ENCODE measurements around the gene SNAP29. TPM values are rescaled to one million over a fixed set of nuclear protein-coding genes. Genes with fewer than 3 reads are reported as not detected.
"Not testable (repeated sequence)": the region's sequence is repeated elsewhere in the genome, so short reads cannot be mapped to it uniquely, and the experiment has no call there.

Gene SNAP29
- total RNA-seq, 1 experiment from 2014 or later = 14.9 TPM

DNA sequence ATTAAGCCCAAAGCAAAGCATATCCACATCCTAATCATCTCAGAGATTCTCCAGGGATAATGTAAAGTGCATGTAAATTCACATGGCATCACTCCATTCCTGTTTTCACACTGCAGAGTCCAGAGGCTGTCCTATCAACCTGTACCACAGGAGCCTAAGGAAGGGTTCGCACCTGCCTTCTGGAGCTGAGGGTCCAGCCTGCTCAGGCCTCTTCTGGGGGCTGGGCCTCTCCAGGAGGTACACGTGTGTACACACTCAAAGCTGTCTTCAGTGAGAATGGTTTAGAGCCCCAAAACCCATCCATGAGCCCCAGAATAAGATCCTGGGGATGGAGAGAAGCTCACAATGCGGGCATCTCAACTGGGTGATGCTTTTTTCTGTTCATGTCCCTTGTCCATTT lies 24.1 kb upstream of the SNAP29 start:
- DNase-seq (ENCODE audit: low read depth) = no peak

DNA sequence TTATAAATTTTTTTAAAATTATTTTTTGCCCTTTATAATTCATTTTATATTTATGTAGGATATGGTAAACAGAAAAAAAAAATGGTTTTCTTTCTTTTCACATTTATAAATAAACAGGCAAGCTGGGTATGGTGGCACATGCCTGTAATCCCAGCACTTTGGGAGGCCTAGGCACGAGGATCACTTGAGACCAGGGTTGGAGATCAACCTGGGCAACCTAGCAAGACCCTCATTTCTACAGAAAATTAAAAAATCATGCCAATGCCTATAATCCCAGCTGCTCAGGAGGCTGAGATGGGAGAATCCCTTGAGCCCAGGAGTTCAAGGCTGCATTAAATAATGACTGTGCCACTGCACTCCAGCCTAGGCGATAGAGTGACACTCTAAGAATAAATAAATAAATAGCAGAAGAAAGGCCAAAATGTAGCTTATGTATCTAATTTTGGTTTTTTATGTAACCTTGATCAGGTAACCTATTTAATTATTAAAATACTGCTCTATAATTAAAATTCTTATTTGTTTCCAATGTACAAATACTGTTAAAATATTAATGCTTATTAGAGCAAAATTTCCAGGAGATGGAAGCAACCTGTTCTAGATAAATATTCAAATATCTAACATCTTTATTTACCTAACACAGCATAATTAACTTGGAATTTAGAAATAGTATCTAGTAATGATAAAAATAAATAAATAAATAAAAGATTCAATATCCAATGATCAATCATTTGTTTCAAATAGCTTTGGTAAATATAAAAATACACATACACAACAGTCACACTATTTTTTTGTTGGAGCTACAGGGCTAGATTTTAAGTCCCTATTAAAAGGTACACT lies 21.6 kb upstream of the SNAP29 start:
- no peak for DNase-seq (ENCODE audit: low read depth)

DNA sequence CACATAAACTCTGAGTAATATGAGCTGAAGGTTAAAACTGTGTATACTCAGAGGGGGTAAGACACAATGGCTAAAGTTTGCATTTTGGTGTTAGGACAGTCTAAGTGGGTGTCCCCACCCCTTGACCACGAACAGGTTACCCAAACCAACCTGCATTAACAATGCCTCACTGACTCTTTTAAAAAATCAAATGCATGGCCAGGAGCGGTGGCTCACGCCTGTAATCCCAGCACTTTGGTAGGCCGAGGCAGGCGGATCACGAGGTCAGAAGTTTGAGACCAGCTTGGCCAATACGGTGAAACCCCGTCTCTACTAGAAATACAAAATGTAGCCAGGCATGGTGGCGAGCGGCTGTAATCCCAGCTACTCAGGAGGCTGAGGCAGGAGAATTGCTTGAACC lies 19.5 kb upstream of the SNAP29 start:
- DNase-seq (ENCODE audit: low read depth) = not testable (repeated sequence)

DNA sequence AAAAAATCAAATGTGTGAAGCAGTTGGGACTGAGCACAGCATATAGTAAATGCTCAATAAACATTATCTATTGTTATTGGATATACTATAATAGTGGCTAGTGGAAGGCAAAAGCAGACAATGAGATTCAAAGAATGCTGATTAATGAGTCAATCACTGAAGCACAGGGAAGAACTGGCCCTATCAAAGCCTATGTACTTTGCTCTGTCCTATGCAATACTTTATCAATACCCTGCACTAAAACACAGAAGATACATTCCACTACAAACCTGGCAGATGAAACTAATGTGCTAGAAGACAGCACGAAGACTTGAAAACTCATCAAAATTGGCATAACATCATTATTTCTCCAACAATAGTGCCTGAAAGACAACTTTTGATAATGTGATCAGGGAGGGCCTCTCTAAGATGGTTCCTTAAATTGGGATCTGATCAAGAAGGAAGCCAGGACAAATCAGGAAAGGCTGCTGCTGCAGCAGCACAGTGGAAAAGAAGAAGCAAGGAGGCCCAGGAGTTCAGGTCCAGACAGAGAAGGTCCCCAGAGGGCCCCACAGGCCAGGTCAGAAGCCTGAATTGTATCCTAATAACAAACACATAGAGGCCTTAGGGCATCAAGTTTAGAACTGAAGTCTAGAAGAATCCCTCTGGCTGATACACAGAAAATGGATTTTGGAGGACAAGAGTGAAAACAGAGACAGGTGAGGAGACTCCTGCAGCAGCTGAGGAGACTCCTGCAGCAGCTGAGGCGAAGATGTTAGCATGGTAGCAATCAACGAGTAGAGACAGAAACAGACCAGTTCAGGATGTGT lies 18.8 kb upstream of the SNAP29 start:
- DNase-seq (ENCODE audit: low read depth) = no peak

DNA sequence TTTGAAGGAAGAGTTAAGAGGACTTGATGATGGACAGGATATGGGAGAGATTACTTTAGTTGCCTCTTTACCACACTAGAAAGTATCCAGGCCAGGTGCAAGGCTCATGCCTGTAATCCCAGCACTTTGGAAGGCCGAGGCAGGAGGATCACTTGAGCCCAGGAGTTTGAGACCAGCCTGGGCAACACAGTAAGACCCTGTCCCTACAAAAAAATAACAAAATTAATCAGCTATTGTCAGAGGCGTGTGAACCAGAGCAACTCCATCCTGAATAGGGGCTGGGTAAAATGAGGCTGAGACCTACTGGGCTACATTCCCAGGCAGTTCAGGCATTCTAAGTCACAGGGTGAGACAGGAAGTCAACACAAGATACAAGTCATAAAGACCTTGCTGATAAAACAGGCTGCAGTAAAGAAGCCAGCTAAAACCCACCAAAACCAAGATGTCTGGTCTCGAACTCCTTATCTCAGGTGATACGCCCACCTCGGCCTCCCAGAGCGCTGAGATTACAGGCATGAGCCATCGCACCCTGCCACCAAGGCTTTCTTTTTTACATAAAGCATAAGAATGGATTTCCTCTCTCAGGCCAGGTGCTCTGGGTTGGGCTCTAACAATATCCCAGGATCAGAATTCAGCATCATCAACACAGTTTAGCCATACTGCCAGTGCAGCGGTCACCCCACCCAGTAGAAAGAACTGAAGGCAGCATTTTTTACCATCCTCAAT lies 18.0 kb upstream of the SNAP29 start:
- no peak for DNase-seq (ENCODE audit: low read depth)

DNA sequence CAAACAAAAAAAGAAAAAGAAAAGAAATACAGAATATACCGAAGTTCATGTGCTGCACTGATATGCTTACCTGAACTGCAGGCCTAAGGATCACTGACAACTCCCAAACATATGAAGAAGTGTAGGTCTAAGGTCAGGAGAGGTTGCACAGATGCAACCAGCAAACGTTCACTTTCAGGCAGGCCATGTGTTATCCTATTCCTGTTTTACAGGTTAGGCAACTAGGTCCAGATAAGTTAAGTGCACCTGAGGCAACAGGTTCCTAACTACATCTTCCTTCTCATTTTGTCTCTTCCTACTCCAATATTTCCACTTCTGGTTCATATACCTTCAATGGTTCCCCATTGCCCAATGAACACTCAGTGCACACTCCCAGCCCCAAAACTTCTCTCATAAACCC lies 15.3 kb upstream of the SNAP29 start:
- no peak for DNase-seq (ENCODE audit: low read depth)

DNA sequence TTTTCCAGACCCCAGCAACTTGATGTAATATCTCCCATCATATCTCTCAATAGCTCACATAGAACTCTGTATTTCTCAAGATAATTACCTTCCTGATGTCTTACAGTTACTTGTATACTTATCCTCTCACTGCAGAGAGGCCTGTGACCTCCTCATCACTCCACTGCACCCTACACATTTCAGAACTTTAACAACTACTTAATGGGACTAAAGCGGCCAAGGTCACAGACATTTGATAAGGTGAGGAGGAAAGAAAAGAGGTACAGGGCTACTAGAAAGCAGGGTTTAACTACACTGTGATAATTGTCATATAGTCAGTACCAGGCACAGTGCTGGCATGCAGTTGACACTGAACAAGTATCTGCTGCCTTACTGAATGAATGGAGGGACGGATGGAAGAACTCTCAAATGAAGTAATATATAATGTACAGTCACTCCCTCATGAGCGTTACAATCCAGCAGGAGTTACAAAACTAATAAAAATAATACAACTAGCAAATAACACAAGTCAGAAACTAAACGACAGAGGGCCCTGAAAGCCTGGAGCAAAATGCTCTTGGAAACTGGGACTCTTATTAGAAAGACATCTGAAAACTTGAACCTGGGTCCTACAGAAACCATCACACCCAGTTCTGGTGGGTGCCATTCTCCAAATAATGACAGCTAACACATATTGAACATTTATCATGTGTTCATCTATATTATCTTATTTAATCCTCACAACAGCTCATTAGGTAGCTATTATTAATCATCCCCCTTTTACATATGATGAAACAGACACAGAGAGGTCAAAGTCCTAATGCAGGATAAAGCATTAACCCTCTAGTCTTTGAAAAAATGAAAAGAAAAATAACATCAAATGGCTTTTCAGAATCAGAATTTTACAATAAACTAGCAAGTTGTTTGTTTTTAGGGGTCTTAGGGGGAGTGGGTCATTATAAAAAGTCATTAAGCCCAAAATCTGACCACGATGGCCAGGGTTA lies 14.5 kb upstream of the SNAP29 start:
- DNase-seq (ENCODE audit: low read depth) = no peak

DNA sequence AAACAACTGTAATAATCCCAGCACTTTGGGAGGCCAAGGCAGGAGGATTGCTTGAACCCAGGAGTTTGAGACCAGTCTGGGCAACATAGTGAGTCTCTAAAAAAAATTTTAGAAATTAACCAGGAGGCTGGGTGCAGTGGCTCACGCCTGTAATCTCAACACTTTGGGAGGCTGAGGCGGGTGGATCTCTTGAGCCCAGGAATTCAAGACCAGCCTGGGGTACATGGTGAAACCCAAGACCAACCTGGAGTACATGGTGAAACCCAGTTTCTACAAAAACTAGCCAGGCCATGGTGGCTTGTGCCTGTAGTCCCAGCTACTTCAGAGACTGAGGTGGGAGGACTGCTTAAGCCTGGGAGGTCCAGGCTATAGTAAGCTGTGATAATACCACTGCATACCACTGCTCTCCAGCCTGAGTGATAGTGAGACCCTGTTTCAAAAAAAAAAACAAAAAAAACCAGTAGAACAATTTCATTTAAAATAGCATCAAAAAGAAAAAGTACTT lies 11.4 kb upstream of the SNAP29 start:
- no peak for DNase-seq (ENCODE audit: low read depth)

DNA sequence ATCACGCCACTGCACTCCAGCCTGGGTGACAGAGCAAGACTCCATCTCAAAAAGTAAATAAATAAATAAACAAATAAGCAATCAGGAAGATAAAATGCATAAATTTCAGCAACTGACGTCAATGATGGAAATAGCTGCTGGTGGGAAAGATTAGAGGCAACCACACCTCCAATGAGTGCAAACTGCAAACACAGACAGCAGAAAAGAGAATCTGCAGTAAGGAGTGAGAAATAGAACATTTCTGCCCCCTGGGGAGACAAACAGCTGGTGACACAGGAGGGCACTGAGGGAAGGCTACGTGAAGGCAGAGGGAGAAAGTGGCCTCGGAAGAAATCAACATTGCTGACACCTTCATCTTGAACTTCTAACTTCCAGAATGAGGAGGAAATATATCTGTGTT lies 6.7 kb upstream of the SNAP29 start:
- no peak for DNase-seq (ENCODE audit: low read depth)

DNA sequence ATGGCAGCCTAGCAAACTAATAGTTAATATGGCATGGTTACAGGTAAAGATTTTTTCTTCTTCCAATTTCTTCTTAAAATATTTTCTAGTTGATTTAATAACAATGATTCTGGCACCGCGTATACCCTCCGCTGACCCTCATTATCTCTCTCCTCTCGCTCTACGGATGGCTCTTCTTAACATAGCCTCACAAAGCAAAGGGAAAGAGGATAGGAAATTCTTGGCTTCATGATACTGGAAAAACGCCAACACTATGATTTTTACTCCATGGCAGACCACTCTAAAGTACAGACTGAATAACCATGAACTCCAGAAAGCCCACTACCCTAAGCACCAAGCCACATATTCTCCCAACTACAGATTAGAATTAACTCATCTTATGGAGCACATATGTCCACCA lies 6.3 kb upstream of the SNAP29 start:
- DNase-seq (ENCODE audit: low read depth) = no peak

DNA sequence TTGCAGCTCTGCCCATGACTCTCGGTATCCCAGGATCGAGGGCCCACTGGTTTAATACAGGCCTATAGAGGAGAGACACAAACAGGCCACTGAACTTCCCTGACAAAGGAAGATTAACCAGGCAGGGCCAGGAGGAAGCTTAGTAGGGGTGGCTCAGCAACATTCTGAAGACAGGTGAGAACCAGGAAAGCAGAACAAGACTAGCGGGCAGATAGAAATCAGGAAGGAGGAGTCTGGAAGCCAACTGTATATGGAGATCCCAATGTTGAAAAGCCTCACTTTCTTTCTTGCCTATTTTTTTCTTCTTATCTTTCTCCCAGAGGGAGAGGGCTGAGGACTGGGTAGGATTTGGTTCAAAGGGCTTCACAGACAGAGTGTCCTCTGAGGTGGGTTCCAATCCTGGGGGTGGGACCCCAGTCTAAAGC lies 5.6 kb upstream of the SNAP29 start:
- no peak for DNase-seq (ENCODE audit: low read depth)

DNA sequence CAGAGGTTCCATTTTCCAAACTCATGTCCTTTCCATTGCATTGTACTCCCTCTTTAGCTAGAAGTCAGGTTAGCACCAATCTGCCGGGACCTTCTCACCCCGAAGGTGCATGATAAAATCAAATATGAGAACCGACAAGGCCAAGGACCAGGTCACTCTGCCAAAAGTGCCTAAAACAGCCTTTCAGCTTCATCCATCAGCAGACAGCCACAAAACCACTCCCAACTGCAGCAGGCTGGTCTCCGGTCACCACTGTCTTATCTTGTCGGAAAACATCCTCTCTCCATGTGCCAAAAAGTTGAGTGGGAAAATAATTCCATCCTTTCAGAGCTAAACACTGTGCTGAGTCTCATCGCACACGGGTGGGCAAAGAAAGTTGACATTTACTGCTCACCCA lies 1.6 kb upstream of the SNAP29 start:
- no peak for DNase-seq (ENCODE audit: low read depth)

DNA sequence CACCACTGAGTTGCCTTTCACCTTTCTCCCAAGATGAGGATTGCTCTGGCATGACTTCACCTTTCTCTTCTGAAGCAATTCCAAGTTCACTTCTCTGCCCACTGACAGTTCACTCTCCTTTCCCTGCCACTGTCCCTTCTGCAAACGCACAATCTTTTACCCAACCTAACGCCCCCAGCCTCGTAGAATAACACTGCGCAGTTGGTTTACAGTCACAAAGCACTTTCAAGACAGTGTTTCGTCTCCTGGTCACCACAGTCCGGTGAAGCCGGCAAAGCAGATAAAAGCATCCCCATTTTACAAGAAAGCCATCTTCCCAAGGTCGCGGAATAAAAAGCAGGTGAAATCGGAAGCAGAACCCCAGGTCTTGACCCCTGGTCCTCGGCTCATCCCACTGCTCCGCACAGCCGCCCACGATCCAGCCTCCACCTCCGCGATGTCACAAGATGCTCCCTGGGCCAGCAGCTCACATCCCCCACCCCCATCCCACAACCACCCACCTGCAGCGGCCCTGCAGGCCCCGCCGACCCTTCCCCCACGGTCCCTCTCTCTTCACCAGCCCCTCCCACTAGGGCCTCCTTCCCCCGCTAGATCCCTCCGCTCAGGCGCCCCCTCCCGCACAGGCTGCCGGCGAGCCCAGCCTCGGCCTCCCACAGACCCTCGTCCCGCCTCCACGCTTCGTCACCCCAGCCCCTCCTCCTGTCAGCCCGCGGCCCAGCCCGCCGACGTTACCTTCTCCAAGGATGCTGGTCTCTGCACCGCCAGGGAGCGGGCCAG lies 781 bp upstream of the SNAP29 start:
- peak; percentile 72 for DNase-seq (ENCODE audit: low read depth)

DNA sequence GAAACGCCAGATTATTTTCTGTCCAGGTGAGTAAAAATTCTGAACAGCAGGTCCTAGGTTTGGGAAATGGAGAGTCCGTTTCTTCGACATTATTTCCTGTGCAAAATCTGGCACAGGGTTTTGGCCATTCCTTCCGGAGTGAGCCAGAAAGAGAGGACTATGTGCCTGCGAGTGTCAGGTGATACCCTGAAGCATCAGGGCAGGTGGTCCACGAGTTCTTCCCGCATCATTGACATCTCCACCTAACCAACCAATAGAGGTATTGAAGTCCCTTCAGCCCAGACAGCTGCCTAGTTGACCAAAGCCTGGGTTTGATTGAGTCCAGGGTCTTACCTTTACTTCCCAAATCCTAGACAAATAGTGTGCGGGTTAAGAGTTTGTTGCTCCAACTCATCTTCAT lies 808 bp downstream of the SNAP29 start:
- no peak for DNase-seq (ENCODE audit: low read depth)

DNA sequence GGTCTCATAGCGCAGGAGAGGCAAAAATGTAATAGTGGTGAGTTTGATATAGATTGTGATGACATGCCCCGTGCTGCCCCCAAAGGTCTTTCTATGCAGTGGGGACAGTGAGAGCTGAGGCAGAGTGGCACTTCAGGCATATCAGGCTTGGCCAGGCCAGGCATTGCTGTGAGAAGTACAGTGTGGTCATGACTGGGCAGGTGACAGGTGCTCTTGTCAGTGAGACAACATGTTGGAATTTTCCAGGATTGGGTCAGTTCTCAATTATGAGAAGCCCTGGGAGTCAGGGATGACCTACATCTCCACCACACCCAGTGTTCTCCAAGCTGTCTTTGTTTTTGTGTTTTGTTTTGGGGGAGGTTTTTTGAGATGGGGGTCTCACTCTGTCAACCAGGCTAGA lies 3.7 kb downstream of the SNAP29 start:
- DNase-seq (ENCODE audit: low read depth) = no peak

DNA sequence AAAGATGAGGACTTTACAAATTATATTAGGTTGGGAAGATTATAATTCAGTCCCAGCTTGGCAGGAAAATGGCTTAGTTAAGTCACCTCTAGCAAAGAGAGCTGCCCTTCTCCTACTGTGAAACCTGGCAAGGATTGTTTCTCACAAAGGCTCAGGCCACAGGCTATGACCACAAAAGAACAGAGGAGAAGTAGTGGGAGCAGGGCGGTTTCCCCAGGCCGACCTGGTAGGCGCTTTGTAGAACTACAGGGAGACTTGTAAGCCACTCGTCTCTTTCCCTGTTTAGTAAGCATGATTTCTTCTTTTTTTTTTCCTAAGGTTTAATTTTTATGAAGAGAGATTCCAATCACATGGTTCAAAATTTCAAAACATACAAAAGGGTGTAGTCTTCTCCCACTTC lies 4.6 kb downstream of the SNAP29 start:
- DNase-seq (ENCODE audit: low read depth) = no peak

DNA sequence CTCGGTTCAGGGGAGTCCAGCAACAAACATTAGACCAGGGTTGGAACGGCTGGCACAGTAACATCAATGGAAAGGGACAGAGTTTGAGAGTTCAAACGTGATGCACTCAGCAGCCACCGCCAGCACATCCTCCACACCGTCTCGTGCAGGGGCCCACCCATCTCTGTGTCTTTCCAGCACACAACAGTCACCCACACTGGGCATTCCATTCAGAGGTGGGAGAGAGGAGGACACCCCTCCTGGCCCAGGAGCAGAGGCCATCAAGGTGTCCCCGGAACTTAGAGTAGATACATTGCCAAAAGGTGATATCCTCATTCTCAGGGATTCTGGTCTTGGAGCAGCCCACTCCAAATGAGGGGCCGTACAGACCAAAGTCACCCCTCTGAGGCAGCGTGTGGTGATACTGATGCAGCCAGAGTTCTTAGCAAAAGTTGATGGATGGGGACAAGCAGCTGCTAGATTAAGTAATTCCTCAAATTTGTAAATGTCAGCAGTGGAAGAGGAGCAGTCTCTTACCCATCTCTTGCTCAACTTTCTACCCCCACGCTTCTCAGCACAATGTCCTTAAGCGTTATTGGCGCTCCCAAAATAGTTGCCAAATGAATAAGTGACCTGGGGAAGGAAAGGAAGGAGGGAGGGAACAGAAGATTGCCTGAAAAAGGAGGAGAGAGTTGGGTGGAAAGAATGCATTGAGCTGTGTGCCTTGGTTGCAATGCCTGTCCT lies 5.5 kb downstream of the SNAP29 start:
- peak; percentile 83 for DNase-seq (ENCODE audit: low read depth)

DNA sequence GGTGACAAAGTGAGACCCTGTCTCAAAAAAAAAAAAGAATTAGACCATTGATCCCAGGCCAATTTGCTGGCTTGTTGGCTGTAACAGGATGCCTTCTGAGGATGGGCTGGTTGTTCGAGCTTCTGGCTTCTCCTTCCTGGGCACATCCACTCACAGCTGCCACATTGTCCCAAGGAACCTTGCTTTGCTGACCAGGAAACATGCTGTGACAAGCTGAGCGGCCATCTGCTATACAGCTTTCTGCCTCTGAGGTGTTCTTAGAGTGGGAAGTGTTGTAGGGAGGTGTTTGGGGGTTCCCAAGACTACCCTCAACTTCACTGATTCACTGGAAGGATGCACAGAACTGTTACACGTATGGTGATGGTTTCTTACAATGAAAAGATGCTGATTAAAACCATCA lies 6.5 kb downstream of the SNAP29 start:
- no peak for DNase-seq (ENCODE audit: low read depth)

DNA sequence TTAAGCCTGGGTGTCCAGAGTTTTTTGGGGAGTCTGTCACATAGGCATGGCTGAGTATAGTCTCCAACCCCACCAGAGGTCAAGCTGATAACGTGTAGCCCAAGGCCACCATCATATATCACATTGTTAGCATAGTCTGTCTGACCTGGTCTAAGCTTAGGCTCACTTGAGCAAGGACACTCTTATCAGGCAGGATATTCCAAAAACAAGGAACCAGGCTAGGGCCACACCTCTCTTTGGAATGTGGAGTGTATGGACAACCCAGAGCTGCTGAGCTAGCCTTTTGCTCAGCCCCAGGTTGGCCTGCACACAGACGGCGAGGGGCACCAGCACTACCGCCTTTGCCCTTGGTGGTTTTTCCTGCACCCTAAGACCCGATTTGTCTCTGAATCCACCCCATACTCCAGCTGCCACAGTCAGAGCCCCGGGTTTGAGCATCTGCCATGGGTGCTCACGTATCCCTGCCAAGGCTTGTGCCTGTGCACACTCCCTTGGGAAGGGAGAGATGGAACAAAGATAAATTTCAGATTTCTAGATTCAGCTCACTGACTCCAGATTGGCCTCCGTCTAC lies 7.2 kb downstream of the SNAP29 start:
- DNase-seq (ENCODE audit: low read depth) = no peak

Measured in LHCN-M2 (cell line).